K562 (cell line): Measurements from ENCODE around the gene FAM89B. TPM values are rescaled to one million over a fixed set of nuclear protein-coding genes. Genes with fewer than 3 reads are reported as not detected.

Experiments
- ATAC-seq: fragments of 200-7000 bp; cut with Tn5 transposase; 3 replicates; pipeline ENCODE4 v1.9.1; 2020; ENCODE audit warnings: moderate library complexity
- BruUV-seq: library from RNA; stranded (reverse); fragments of 400-500 nt; replicated peaks from 2 replicates; lab custom pipeline; 2021; lab: Mats Ljungman, UMichigan
- CTCF ChIA-PET: fragments of 300-600 bp; formaldehyde crosslinking; extraction: SDS; loops from one replicate; lab custom pipeline; 2021; ENCODE audit warnings: low intra/inter-chr PET ratio; lab: Yijun Ruan, JAX
- POLR2A ChIA-PET: fragments of 300-600, 350-650 bp; sonication (Branson Sonifier 250); formaldehyde crosslinking; extraction: SDS; loops from one replicate; lab custom pipeline; 2021; ENCODE audit warnings: antibody characterized with exemption, inconsistent platforms; lab: Yijun Ruan, JAX
- DNase-seq, 4 experiments: peaks; one replicate each; pipeline versions ENCODE4 v3.0.0 to v3.0.0-alpha.2; 2011 to 2018; ENCODE audit warnings: low spot score in 3 of 4, mixed read lengths in 3 of 4; ENCODE audit errors: extremely low read depth in 1 of 4
- FAIRE-seq: peaks from 2 replicates; lab custom pipeline; 2011; peaks lifted over from hg19 to GRCh38; lab: Jason Lieb, UNC
- H2AFZ ChIP-seq: 2 replicates; pipeline ENCODE4 v1.6.0; 2011; ENCODE audit warnings: low read depth, low read length, control low read depth, inconsistent platforms
- H3K27ac ChIP-seq: fragments of 200-600 bp; 3 replicates; pipeline ENCODE4 v1.8.0; 2011; ENCODE audit warnings: low read depth, mild to moderate bottlenecking, control low read depth, inconsistent platforms, low read length, moderate library complexity, mixed read lengths; ENCODE audit errors: extremely low read depth
- H3K27me3 ChIP-seq, 2 experiments: fragments of 300-600 bp in 1 of 2; 2 replicates in 1 of 2; 3 replicates in 1 of 2; pipeline versions ENCODE4 v1.6.0 to v1.8.0; 2011; ENCODE audit warnings: inconsistent platforms in 2 of 2, low read length in 2 of 2, mild to moderate bottlenecking in 1 of 2, mixed read lengths in 1 of 2, moderate library complexity in 1 of 2; ENCODE audit not compliant: control insufficient read depth in 2 of 2, insufficient read depth in 2 of 2
- H3K36me3 ChIP-seq: fragments of 300-600 bp; 3 replicates; pipeline ENCODE4 v1.8.0; 2011; ENCODE audit warnings: mild to moderate bottlenecking, low read length, inconsistent platforms; ENCODE audit not compliant: control insufficient read depth, insufficient read depth
- H3K4me1 ChIP-seq, 2 experiments: fragments of 200-600 bp in 1 of 2; replicated peaks in 1 of 2; 2 replicates in 1 of 2; 3 replicates in 1 of 2; pipeline versions ENCODE4 v1.5.1 to v1.8.0; 2011; ENCODE audit warnings: inconsistent platforms in 2 of 2, low read length in 2 of 2, mild to moderate bottlenecking in 1 of 2, mixed read lengths in 1 of 2, moderate library complexity in 1 of 2; ENCODE audit not compliant: control insufficient read depth in 2 of 2, insufficient read depth in 2 of 2
- H3K4me2 ChIP-seq: 2 replicates; pipeline ENCODE4 v1.6.1; 2011; ENCODE audit warnings: low read length, control low read depth, inconsistent platforms, mixed read lengths; ENCODE audit not compliant: insufficient read depth
- H3K4me3 ChIP-seq: fragments of 200-600 bp; sonication (generic), shearing (Covaris generic); 2 replicates; pipeline ENCODE4 v1.5.1; 2016; ENCODE audit warnings: control low read depth, inconsistent platforms
- H3K79me2 ChIP-seq: fragments of 200-600 bp; 3 replicates; pipeline ENCODE4 v1.8.0; 2011; ENCODE audit warnings: low read length, inconsistent platforms; ENCODE audit not compliant: control insufficient read depth, insufficient read depth
- H3K9ac ChIP-seq, 2 experiments: 2 replicates each; pipeline versions ENCODE4 v1.6.0 to v1.6.1; 2011; ENCODE audit warnings: low read depth in 2 of 2, low read length in 2 of 2, control low read depth in 1 of 2, inconsistent platforms in 1 of 2, mild to moderate bottlenecking in 1 of 2, mixed read lengths in 1 of 2; ENCODE audit not compliant: insufficient read depth in 1 of 2
- H3K9me1 ChIP-seq: one replicate; pipeline ENCODE4 v1.6.0; 2011; ENCODE audit warnings: inconsistent platforms, mild to moderate bottlenecking, low read length, moderate library complexity; ENCODE audit not compliant: control insufficient read depth, insufficient read depth
- H3K9me3 ChIP-seq: replicated peaks from 2 replicates; pipeline ENCODE4 v1.5.1; 2011; ENCODE audit warnings: low read depth, low read length, inconsistent platforms; ENCODE audit not compliant: control insufficient read depth, insufficient read depth
- H4K20me1 ChIP-seq: replicated peaks from 2 replicates; pipeline ENCODE4 v1.6.1; 2011; ENCODE audit warnings: low read length, inconsistent platforms, mixed read lengths; ENCODE audit not compliant: control insufficient read depth, insufficient read depth
- JUN ChIP-seq, 2 experiments: sonication (generic) in 1 of 2; formaldehyde crosslinking in 1 of 2; IDR thresholded peaks; 2 replicates each; pipeline versions ENCODE4 v1.6.1 to v1.8.0; 2012 to 2022; ENCODE audit warnings: borderline replicate concordance in 2 of 2, mild to moderate bottlenecking in 2 of 2, improper control_type of control experiment in 1 of 2, low read depth in 1 of 2, low read length in 1 of 2, missing genetic modification reagents in 1 of 2
- KDM1A ChIP-seq, 2 experiments: fragments of 450-650 bp; IDR thresholded peaks; 2 replicates each; pipeline ENCODE4 v1.6.1; 2016; ENCODE audit warnings: mild to moderate bottlenecking in 2 of 2
- MCM3 ChIP-seq: fragments of 450-650 bp; IDR thresholded peaks from 2 replicates; pipeline ENCODE4 v1.6.1; 2016
- NFE2L1 ChIP-seq: fragments of 450-650 bp; IDR thresholded peaks from 2 replicates; pipeline ENCODE4 v1.6.1; 2016; ENCODE audit warnings: missing genetic modification characterization, low read depth, mild to moderate bottlenecking, missing compliant biosample characterization, moderate library complexity, borderline replicate concordance
- NR3C1 ChIP-seq: sonication (generic); formaldehyde crosslinking; IDR thresholded peaks from 2 replicates; pipeline ENCODE4 v1.8.1; 2022; ENCODE audit warnings: missing genetic modification reagents
- POLR3A ChIP-seq: IDR thresholded peaks from 2 replicates; pipeline ENCODE4 v1.6.1; 2011; ENCODE audit warnings: borderline replicate concordance, mild to moderate bottlenecking, moderate library complexity; ENCODE audit not compliant: insufficient read length, insufficient read depth; ENCODE audit errors: extremely low read depth
- RFX5 ChIP-seq: IDR thresholded peaks from 2 replicates; pipeline ENCODE4 v1.6.1; 2011; ENCODE audit warnings: low read depth, mild to moderate bottlenecking, improper control_type of control experiment, low read length
- SMAD2 ChIP-seq: fragments of 150-350 bp; IDR thresholded peaks from 2 replicates; pipeline ENCODE4 v1.6.1; 2014; ENCODE audit warnings: low read depth, mild to moderate bottlenecking, low read length
- SPI1 ChIP-seq: IDR thresholded peaks from 2 replicates; pipeline ENCODE4 v1.6.1; 2011; ENCODE audit warnings: low read depth, low read length, control low read depth, borderline replicate concordance
- TAF7 ChIP-seq: fragments of 450-650 bp; IDR thresholded peaks from 2 replicates; pipeline ENCODE4 v1.6.1; 2016; ENCODE audit warnings: missing genetic modification characterization, missing compliant biosample characterization
- TCF7 ChIP-seq: sonication (generic); IDR thresholded peaks from 2 replicates; pipeline ENCODE4 v1.6.1; 2016; ENCODE audit warnings: antibody characterized with exemption, borderline replicate concordance
- ZNF174 ChIP-seq: fragments of 250-450 bp; sonication (Bioruptor Pico); IDR thresholded peaks from 2 replicates; pipeline ENCODE4 v1.4.0; 2020; ENCODE audit warnings: mild to moderate bottlenecking
- ZNF324 ChIP-seq: fragments of 250-450 bp; sonication (Bioruptor Pico); IDR thresholded peaks from 2 replicates; pipeline ENCODE4 v1.4.0; 2020; ENCODE audit warnings: mild to moderate bottlenecking
- ZNF384 ChIP-seq: IDR thresholded peaks from 2 replicates; pipeline ENCODE4 v1.6.1; 2012; ENCODE audit warnings: low read depth, low read length, improper control_type of control experiment
- ZNF766 ChIP-seq: fragments of 200-800 bp; sonication (Bioruptor generic); conservative IDR thresholded peaks from 2 replicates; pipeline ENCODE4 v1.6.1; 2016; ENCODE audit warnings: missing genetic modification characterization, missing compliant biosample characterization
- WGBS: fragments of 100-300 bp; shearing (Covaris generic); methylation state at CpG from one replicate; pipeline ENCODE4 v1.1.6; 2016; ENCODE audit warnings: low coverage, mixed read lengths; ENCODE audit not compliant: insufficient coverage; ENCODE audit errors: missing lambda C conversion rate; 5-methylcytosine and 5-hydroxymethylcytosine counted together
- in situ Hi-C: fragments of 300-500 bp; cut with MboI; formaldehyde crosslinking; loops from 4 replicates; pipeline ENCODE4 v1.15.0; 2018; ENCODE audit warnings: inconsistent platforms, mixed read lengths
- intact Hi-C: fragments of 100-400 bp; cut with micrococcal nuclease; formaldehyde crosslinking; loops from 2 replicates; pipeline ENCODE4 v1.14.2; 2022
- polyA plus RNA-seq, 8 experiments: library from polyadenylated mRNA; depleted of rRNA in 4 of 8; stranded (reverse) in 5 of 8; unstranded in 3 of 8; fragments of >200 nt; fragmentation: Nextera tagmentation in 2 of 8; fragmentation: Illumina TruSeq in 1 of 8; extraction: Ambion mirVana in 2 of 8; extraction: Trizol in 1 of 8; gene quantifications; 2 replicates each; pipeline versions ENCODE4 v1.2.1 to v1.2.3, GENCODE V29; 2011 to 2014; ENCODE audit warnings: inconsistent platforms in 1 of 8, missing spikeins in 1 of 8
- total RNA-seq, 7 experiments: library from RNA; depleted of rRNA in 6 of 7; stranded (reverse); fragments of >200 nt in 6 of 7; fragmentation: Illumina TruSeq in 2 of 7; extraction: Trizol in 2 of 7; gene quantifications; 2 replicates each; pipeline versions ENCODE4 v1.2.1 to v1.2.3, GENCODE V29; 2011 to 2021; ENCODE audit warnings: low replicate concordance in 1 of 7
- TF ChIP-seq, protein P1 (sequence below), 2 experiments: fragments of 450-650 bp in 1 of 2; sonication (generic) in 1 of 2; formaldehyde crosslinking in 1 of 2; IDR thresholded peaks in 1 of 2; conservative IDR thresholded peaks in 1 of 2; 2 replicates each; pipeline versions ENCODE4 v1.6.1 to v1.8.1; 2016 to 2023; ENCODE audit warnings: mild to moderate bottlenecking in 2 of 2, moderate library complexity in 2 of 2, inconsistent platforms in 1 of 2, missing genetic modification reagents in 1 of 2
- TF ChIP-seq, protein P2 (sequence below): fragments of 200-800 bp; sonication (Bioruptor generic); IDR thresholded peaks from 2 replicates; pipeline ENCODE4 v1.6.1; 2017; ENCODE audit warnings: missing genetic modification characterization, missing compliant biosample characterization
- TF ChIP-seq, protein P3 (sequence below): sonication (generic); formaldehyde crosslinking; IDR thresholded peaks from 2 replicates; pipeline ENCODE4 v1.8.0; 2022; ENCODE audit warnings: missing genetic modification reagents, mild to moderate bottlenecking, borderline replicate concordance

Gene FAM89B
- total and polyA plus RNA-seq, 9 of the 15 experiments (the other 6 are each of a cell fraction or from before 2014, with no cell fraction given) = 0.32 to 27.6 (median 11.9) TPM

DNA sequence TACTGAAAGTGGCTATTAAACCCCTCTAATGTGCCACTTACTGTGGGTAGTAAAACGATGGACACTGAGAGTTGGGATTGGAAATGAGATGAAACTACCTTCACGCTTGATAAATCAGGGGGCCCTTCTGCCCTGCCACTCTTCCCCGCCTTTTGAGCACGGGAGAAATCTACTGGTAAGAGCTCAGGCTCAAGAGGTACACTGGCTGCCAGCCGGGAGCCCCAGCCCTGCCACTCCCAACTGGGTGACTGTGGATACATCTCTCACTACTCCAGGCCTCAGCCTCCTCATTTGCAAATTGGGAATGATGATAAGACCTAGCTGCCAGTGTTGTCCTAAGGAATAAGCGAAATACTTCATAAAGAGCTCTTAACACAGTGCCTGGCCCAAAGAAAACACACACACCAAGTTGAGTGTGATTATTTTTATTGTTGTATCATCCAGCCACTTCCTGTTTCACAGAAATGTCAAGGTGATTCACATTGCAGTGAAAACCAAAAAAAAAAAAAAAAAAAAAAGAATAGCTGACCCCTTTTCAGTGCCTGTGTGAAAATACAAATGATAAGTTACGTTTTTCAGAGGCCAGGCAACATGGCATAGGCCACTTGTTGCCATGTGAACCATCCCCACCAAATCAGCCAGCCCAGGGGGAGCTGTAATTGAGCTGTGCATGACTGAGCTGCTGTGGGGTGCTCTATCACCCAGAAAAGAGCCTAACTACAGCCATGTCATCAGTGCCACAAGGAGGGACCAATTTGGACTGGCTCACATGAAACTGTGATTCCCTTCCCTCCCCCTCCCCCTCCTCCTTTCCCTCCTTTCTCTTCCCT, 6.5 kb upstream of the FAM89B start:
- Histone ChIP-seq H3K9me1 (no peaks in the 10 kb centered on the region), H3K27ac (no peak overlapping the region), H2AFZ (no peak overlapping the region), H3K79me2 (peaks cover 25% of the 10 kb centered on the region), H3K9me3 (no peaks in the 10 kb centered on the region), H3K4me3 (no peak overlapping the region), H3K36me3 (no peaks in the 10 kb centered on the region), H3K4me2 (no peak overlapping the region), H3K4me1 (peaks cover 14 to 34% of the 10 kb centered on the region in 2 experiments), H3K27me3 (no peaks in the 10 kb centered on the region), H4K20me1 (no peaks in the 10 kb centered on the region), H3K9ac (no peak overlapping the region)
- CTCF ChIA-PET = no interaction called here
- 42% methylated on average over 7 of the region's 7 CpGs for WGBS
- in situ Hi-C loops = no loop called here
- DNase-seq = no peak
- FAIRE-seq = no peak
- intact Hi-C loops = no loop called here
- ATAC-seq = no peak
- BruUV-seq = no TSS peak
- POLR2A ChIA-PET = interaction anchor here (1.1 to 2.1 kb wide), 2 partner anchors 59 to 140 kb away, joined by 4 to 5 read pairs; no protein-coding TSS in a partner anchor
- TF ChIP-seq ZNF174 (no peak), JUN (IDR thresholded peaks at IDR 0.05; ENCODE audit: borderline replicate concordance, low read depth, low read length) (no peak), JUN (CRISPR knock-in tag; IDR thresholded peaks at IDR 0.05; ENCODE audit: borderline replicate concordance) (no peak), POLR3A (no peak), RFX5 (no peak), NR3C1 (CRISPR knock-in tag) (no peak), NFE2L1 (tag) (no peak), ZNF766 (CRISPR knock-in tag) (no peak), TCF7 (no peak), MCM3 (no peak), ZNF324 (no peak), SMAD2 (no peak), TAF7 (tag) (no peak), ZNF384 (peak; percentile 9; the same call in 1 of the 2 replicates), SPI1 (peak; percentile 78), KDM1A (IDR thresholded peaks at IDR 0.05) (peak in 1 of 2 experiments; percentile 64; a peak in 1 of 4 replicates)
- TF ChIP-seq, protein P1, sequence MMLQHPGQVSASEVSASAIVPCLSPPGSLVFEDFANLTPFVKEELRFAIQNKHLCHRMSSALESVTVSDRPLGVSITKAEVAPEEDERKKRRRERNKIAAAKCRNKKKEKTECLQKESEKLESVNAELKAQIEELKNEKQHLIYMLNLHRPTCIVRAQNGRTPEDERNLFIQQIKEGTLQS (IDR thresholded peaks at IDR 0.05) = no peak
- TF ChIP-seq, protein P1 (CRISPR knock-in tag; conservative IDR thresholded peaks at IDR 0.05) = no peak
- TF ChIP-seq, protein P2, sequence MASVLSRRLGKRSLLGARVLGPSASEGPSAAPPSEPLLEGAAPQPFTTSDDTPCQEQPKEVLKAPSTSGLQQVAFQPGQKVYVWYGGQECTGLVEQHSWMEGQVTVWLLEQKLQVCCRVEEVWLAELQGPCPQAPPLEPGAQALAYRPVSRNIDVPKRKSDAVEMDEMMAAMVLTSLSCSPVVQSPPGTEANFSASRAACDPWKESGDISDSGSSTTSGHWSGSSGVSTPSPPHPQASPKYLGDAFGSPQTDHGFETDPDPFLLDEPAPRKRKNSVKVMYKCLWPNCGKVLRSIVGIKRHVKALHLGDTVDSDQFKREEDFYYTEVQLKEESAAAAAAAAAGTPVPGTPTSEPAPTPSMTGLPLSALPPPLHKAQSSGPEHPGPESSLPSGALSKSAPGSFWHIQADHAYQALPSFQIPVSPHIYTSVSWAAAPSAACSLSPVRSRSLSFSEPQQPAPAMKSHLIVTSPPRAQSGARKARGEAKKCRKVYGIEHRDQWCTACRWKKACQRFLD = no peak
- TF ChIP-seq, protein P3, sequence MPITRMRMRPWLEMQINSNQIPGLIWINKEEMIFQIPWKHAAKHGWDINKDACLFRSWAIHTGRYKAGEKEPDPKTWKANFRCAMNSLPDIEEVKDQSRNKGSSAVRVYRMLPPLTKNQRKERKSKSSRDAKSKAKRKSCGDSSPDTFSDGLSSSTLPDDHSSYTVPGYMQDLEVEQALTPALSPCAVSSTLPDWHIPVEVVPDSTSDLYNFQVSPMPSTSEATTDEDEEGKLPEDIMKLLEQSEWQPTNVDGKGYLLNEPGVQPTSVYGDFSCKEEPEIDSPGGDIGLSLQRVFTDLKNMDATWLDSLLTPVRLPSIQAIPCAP (CRISPR knock-in tag) = no peak
